Trophoblast cell (in vitro differentiated cells and primary cell): Measurements from ENCODE around the gene TOLLIP.

Source experiments
- DNase-seq, 2 donors: peaks; one replicate each; pipeline ENCODE4 v3.0.0-alpha.2; 2016
- H2AFZ ChIP-seq: 2 replicates; pipeline ENCODE4 v1.6.1; 2013; ENCODE audit warnings: low read length, moderate library complexity, mild to moderate bottlenecking; ENCODE audit not compliant: insufficient read depth, poor library complexity
- H2AK5ac ChIP-seq: 2 replicates; pipeline ENCODE4 v1.6.1; 2013; ENCODE audit warnings: mild to moderate bottlenecking, low read length
- H2BK120ac ChIP-seq: 2 replicates; pipeline ENCODE4 v1.6.1; 2013; ENCODE audit warnings: low read length, mild to moderate bottlenecking, moderate library complexity; ENCODE audit not compliant: insufficient read depth, poor library complexity
- H2BK12ac ChIP-seq: 2 replicates; pipeline ENCODE4 v1.6.1; 2013; ENCODE audit warnings: mild to moderate bottlenecking, low read length, moderate library complexity
- H2BK5ac ChIP-seq: 2 replicates; pipeline ENCODE4 v1.6.1; 2013; ENCODE audit warnings: low read length, low read depth, moderate library complexity, mild to moderate bottlenecking; ENCODE audit not compliant: poor library complexity
- H3K14ac ChIP-seq: 2 replicates; pipeline ENCODE4 v1.6.1; 2013; ENCODE audit warnings: mild to moderate bottlenecking, low read length
- H3K18ac ChIP-seq: 2 replicates; pipeline ENCODE4 v1.6.1; 2013; ENCODE audit warnings: mild to moderate bottlenecking, low read length
- H3K23ac ChIP-seq: 2 replicates; pipeline ENCODE4 v1.6.1; 2013; ENCODE audit warnings: low read length
- H3K27ac ChIP-seq: 2 replicates; pipeline ENCODE4 v1.5.1; 2013; ENCODE audit warnings: low read depth, mild to moderate bottlenecking, inconsistent platforms, low read length, moderate library complexity
- H3K27me3 ChIP-seq: 2 replicates; pipeline ENCODE4 v1.6.1; 2013; ENCODE audit warnings: inconsistent platforms, mild to moderate bottlenecking, low read length, moderate library complexity; ENCODE audit not compliant: insufficient read depth
- H3K36me3 ChIP-seq, 2 experiments: 1 replicate in 1 of 2; 2 replicates in 1 of 2; pipeline ENCODE4 v1.6.1; 2013; ENCODE audit warnings: low read length in 2 of 2, mild to moderate bottlenecking in 2 of 2, moderate library complexity in 1 of 2; ENCODE audit not compliant: insufficient read depth in 2 of 2, control insufficient read depth in 1 of 2
- H3K4ac ChIP-seq: 2 replicates; pipeline ENCODE4 v1.6.1; 2013; ENCODE audit warnings: low read depth, mild to moderate bottlenecking, low read length, moderate library complexity
- H3K4me1 ChIP-seq, 2 experiments: 1 replicate in 1 of 2; 2 replicates in 1 of 2; pipeline ENCODE4 v1.6.1; 2013; ENCODE audit warnings: low read length in 2 of 2, mild to moderate bottlenecking in 2 of 2, moderate library complexity in 1 of 2; ENCODE audit not compliant: insufficient read depth in 2 of 2, control insufficient read depth in 1 of 2
- H3K4me2 ChIP-seq: 2 replicates; pipeline ENCODE4 v1.6.1; 2013; ENCODE audit warnings: inconsistent platforms, mild to moderate bottlenecking, low read length, moderate library complexity
- H3K4me3 ChIP-seq: 2 replicates; pipeline ENCODE4 v1.5.1; 2013; ENCODE audit warnings: mild to moderate bottlenecking, low read depth, low read length, inconsistent platforms
- H3K79me1 ChIP-seq: one replicate; pipeline ENCODE4 v1.6.1; 2013; ENCODE audit warnings: low read length
- H3K79me2 ChIP-seq: 2 replicates; pipeline ENCODE4 v1.6.1; 2013; ENCODE audit warnings: low read length, mild to moderate bottlenecking; ENCODE audit not compliant: control insufficient read depth, insufficient read depth, poor library complexity
- H3K9ac ChIP-seq: 2 replicates; pipeline ENCODE4 v1.6.1; 2013; ENCODE audit warnings: mild to moderate bottlenecking, low read length
- H3K9me3 ChIP-seq: 2 replicates; pipeline ENCODE4 v1.6.1; 2013; ENCODE audit warnings: low read depth, mild to moderate bottlenecking, control low read depth, inconsistent platforms, low read length; ENCODE audit not compliant: insufficient read depth
- H4K12ac ChIP-seq: 2 replicates; pipeline ENCODE4 v1.6.1; 2013; ENCODE audit warnings: low read depth, mild to moderate bottlenecking, low read length, moderate library complexity
- H4K8ac ChIP-seq: 2 replicates; pipeline ENCODE4 v1.6.1; 2013; ENCODE audit warnings: low read depth, mild to moderate bottlenecking, low read length, moderate library complexity
- H4K91ac ChIP-seq: one replicate; pipeline ENCODE4 v1.6.1; 2013; ENCODE audit warnings: low read depth, mild to moderate bottlenecking, low read length, moderate library complexity
- WGBS: extraction: QIAGEN DNeasy Blood & Tissue Kit; methylation state at CpG from one replicate; pipeline ENCODE4 v1.1.7; 2013; ENCODE audit warnings: missing lambda C conversion rate; ENCODE audit not compliant: insufficient read length, insufficient coverage; ENCODE audit errors: extremely low coverage; 5-methylcytosine and 5-hydroxymethylcytosine counted together

TOLLIP gene

GRCh38 chr11:1285876-1286275 lies 23.6 kb downstream of the TOLLIP start:
- Histone ChIP-seq H2BK5ac (no peak overlapping the region), H3K18ac (no peak overlapping the region), H2AFZ (no peak overlapping the region), H3K4me2 (no peak overlapping the region), H3K27ac (no peak overlapping the region), H3K36me3 (peaks cover 79 to 80% of the 10 kb centered on the region in 2 experiments), H3K9me3 (peaks cover 9% of the 10 kb centered on the region), H4K12ac (no peak overlapping the region), H3K9ac (no peak overlapping the region), H4K8ac (no peak overlapping the region), H2BK120ac (no peak overlapping the region), H3K79me1 (no peaks in the 10 kb centered on the region), H3K79me2 (no peaks in the 10 kb centered on the region), H3K4me3 (no peak overlapping the region), H3K4me1 (no peaks in the 10 kb centered on the region), H2AK5ac (no peak overlapping the region), H3K14ac (no peak overlapping the region), H3K27me3 (no peaks in the 10 kb centered on the region), H3K23ac (no peak overlapping the region), H2BK12ac (no peak overlapping the region), H3K4ac (no peak overlapping the region), H4K91ac (no peak overlapping the region)
- no peak for DNase-seq
- WGBS = no CpG with 5 or more reads among the region's 17 CpGs

GRCh38 chr11:1285316-1285744 lies 24.1 kb downstream of the TOLLIP start:
- Histone ChIP-seq H3K9ac (no peak overlapping the region), H4K91ac (no peak overlapping the region), H3K79me2 (no peaks in the 10 kb centered on the region), H4K12ac (no peak overlapping the region), H3K18ac (no peak overlapping the region), H3K4me1 (no peaks in the 10 kb centered on the region), H2BK5ac (no peak overlapping the region), H2BK120ac (no peak overlapping the region), H3K36me3 (peaks cover 79 to 80% of the 10 kb centered on the region in 2 experiments), H3K4me2 (no peak overlapping the region), H3K79me1 (no peaks in the 10 kb centered on the region), H3K9me3 (peaks cover 9% of the 10 kb centered on the region), H3K27me3 (no peaks in the 10 kb centered on the region), H3K4me3 (no peak overlapping the region), H2BK12ac (no peak overlapping the region), H3K14ac (no peak overlapping the region), H3K23ac (no peak overlapping the region), H3K27ac (no peak overlapping the region), H4K8ac (no peak overlapping the region), H3K4ac (no peak overlapping the region), H2AFZ (no peak overlapping the region), H2AK5ac (no peak overlapping the region)
- DNase-seq = no peak
- no CpG with 5 or more reads among the region's 23 CpGs for WGBS

GRCh38 chr11:1283906-1284305 lies 25.5 kb downstream of the TOLLIP start:
- no peak overlapping the region for H3K18ac ChIP-seq
- H4K8ac ChIP-seq = no peak overlapping the region
- no peaks in the 10 kb centered on the region for H3K79me2 ChIP-seq
- H4K91ac ChIP-seq = no peak overlapping the region
- DNase-seq = no peak
- peaks cover 78 to 79% of the 10 kb centered on the region in 2 experiments for H3K36me3 ChIP-seq
- no peak overlapping the region for H2BK5ac ChIP-seq
- H3K23ac ChIP-seq = no peak overlapping the region
- H3K14ac ChIP-seq = no peak overlapping the region
- no CpG with 5 or more reads among the region's 8 CpGs for WGBS
- H3K9ac ChIP-seq = no peak overlapping the region
- peaks cover 9% of the 10 kb centered on the region for H3K9me3 ChIP-seq
- H3K27ac ChIP-seq = no peak overlapping the region
- no peak overlapping the region for H2BK12ac ChIP-seq
- no peak overlapping the region for H2AK5ac ChIP-seq
- H3K4me1 ChIP-seq = no peaks in the 10 kb centered on the region
- no peaks in the 10 kb centered on the region for H3K27me3 ChIP-seq
- no peak overlapping the region for H4K12ac ChIP-seq
- H3K4ac ChIP-seq = no peak overlapping the region
- no peak overlapping the region for H2AFZ ChIP-seq
- H3K79me1 ChIP-seq = no peaks in the 10 kb centered on the region
- no peak overlapping the region for H3K4me3 ChIP-seq
- no peak overlapping the region for H2BK120ac ChIP-seq
- no peak overlapping the region for H3K4me2 ChIP-seq

GRCh38 chr11:1283091-1283511 lies 26.3 kb downstream of the TOLLIP start:
- Histone ChIP-seq H3K79me2 (no peaks in the 10 kb centered on the region), H2AK5ac (no peak overlapping the region), H3K27me3 (no peaks in the 10 kb centered on the region), H2BK12ac (no peak overlapping the region), H2BK5ac (no peak overlapping the region), H3K4me3 (no peak overlapping the region), H3K36me3 (peaks cover 71 to 77% of the 10 kb centered on the region in 2 experiments), H2AFZ (no peak overlapping the region), H3K4me2 (no peak overlapping the region), H3K18ac (no peak overlapping the region), H2BK120ac (no peak overlapping the region), H3K23ac (no peak overlapping the region), H3K14ac (no peak overlapping the region), H3K4ac (no peak overlapping the region), H4K12ac (no peak overlapping the region), H4K8ac (no peak overlapping the region), H3K9me3 (peaks cover 7% of the 10 kb centered on the region), H3K4me1 (no peaks in the 10 kb centered on the region), H4K91ac (no peak overlapping the region), H3K9ac (no peak overlapping the region), H3K27ac (no peak overlapping the region), H3K79me1 (no peaks in the 10 kb centered on the region)
- DNase-seq = no peak
- WGBS = no CpG with 5 or more reads among the region's 18 CpGs
